Measurements from ENCODE around the gene KCNJ12. TPM values are rescaled to one million over a fixed set of nuclear protein-coding genes. Genes with fewer than 3 reads are reported as not detected.
"Not testable (repeated sequence)": the region's sequence is repeated elsewhere in the genome, so short reads cannot be mapped to it uniquely, and the experiment has no call there.

The KCNJ12 gene
- total and polyA plus RNA-seq, 12 donors = 0.39 to 3.9 (median 0.97) TPM

GRCh38 chr17:21454441-21454840 lies 78.3 kb downstream of the KCNJ12 start:
- 72 to 78% (median 74%) methylated on average over 4 of the region's 4 CpGs for WGBS, 4 donors
- peaks cover 4% of the 10 kb centered on the region for H3K27me3 ChIP-seq
- intact Hi-C loops (cut with DNase I) = no loop called here

GRCh38 chr17:21455761-21456160 lies 79.6 kb downstream of the KCNJ12 start:
- Histone ChIP-seq H3K27me3 (peaks cover 4% of the 10 kb centered on the region), H3K36me3 (replicated peaks in 1 of 2) (no peaks in the 10 kb centered on the region), H3K4me3 (no peak overlapping the region), H3K9me3 (replicated peaks in 1 of 3) (no peaks in the 10 kb centered on the region), H3K27ac (no peak overlapping the region), H3K4me1 (replicated peaks in 1 of 2) (peaks cover 3 to 5% of the 10 kb centered on the region in 2 donors)
- TF ChIP-seq POLR2A (IDR thresholded peaks at IDR 0.05) = no peak
- TF ChIP-seq, protein P1, sequence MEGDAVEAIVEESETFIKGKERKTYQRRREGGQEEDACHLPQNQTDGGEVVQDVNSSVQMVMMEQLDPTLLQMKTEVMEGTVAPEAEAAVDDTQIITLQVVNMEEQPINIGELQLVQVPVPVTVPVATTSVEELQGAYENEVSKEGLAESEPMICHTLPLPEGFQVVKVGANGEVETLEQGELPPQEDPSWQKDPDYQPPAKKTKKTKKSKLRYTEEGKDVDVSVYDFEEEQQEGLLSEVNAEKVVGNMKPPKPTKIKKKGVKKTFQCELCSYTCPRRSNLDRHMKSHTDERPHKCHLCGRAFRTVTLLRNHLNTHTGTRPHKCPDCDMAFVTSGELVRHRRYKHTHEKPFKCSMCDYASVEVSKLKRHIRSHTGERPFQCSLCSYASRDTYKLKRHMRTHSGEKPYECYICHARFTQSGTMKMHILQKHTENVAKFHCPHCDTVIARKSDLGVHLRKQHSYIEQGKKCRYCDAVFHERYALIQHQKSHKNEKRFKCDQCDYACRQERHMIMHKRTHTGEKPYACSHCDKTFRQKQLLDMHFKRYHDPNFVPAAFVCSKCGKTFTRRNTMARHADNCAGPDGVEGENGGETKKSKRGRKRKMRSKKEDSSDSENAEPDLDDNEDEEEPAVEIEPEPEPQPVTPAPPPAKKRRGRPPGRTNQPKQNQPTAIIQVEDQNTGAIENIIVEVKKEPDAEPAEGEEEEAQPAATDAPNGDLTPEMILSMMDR (IDR thresholded peaks at IDR 0.05) = no peak
- peak in 1 of 7 donors; percentile 43 for DNase-seq
- intact Hi-C loops (cut with DNase I) = loop anchor here in 1 of 2 donors (5.0 kb wide), 1 partner anchor 57 kb away; no protein-coding TSS in a partner anchor
- 75 to 86% (median 82%) methylated on average over 6 of the region's 6 CpGs for WGBS, 4 donors

More at GRCh38 chr17:21454441-21454840, 78.3 kb downstream of the KCNJ12 start:
- H3K4me1 ChIP-seq (replicated peaks in 1 of 2) = peaks cover 3 to 5% of the 10 kb centered on the region in 2 donors
- TF ChIP-seq, protein P1 (IDR thresholded peaks at IDR 0.05) = no peak
- no peak for TF ChIP-seq POLR2A (IDR thresholded peaks at IDR 0.05)
- DNase-seq = peak in 1 of 7 donors; percentile 18
- no peak overlapping the region for H3K27ac ChIP-seq
- no peaks in the 10 kb centered on the region for H3K36me3 ChIP-seq (replicated peaks in 1 of 2)
- H3K9me3 ChIP-seq (replicated peaks in 1 of 3) = no peaks in the 10 kb centered on the region
- H3K4me3 ChIP-seq = no peak overlapping the region

- not testable (repeated sequence) for H3K4me1 ChIP-seq (replicated peaks in 1 of 2); H3K27ac ChIP-seq; H3K9me3 ChIP-seq (replicated peaks in 1 of 3); H3K36me3 ChIP-seq (replicated peaks in 1 of 2); H3K4me3 ChIP-seq; DNase-seq; H3K27me3 ChIP-seq
- WGBS, 4 donors = 77 to 82% (median 77%) methylated on average over 5 of the region's 5 CpGs
- intact Hi-C loops (cut with DNase I) = loop anchor here in 1 of 2 donors (5.0 kb wide), 1 partner anchor 56 kb away; no protein-coding TSS in a partner anchor
Measured at GRCh38 chr17:21456449-21456848, 80.3 kb downstream of the KCNJ12 start.

DNA sequence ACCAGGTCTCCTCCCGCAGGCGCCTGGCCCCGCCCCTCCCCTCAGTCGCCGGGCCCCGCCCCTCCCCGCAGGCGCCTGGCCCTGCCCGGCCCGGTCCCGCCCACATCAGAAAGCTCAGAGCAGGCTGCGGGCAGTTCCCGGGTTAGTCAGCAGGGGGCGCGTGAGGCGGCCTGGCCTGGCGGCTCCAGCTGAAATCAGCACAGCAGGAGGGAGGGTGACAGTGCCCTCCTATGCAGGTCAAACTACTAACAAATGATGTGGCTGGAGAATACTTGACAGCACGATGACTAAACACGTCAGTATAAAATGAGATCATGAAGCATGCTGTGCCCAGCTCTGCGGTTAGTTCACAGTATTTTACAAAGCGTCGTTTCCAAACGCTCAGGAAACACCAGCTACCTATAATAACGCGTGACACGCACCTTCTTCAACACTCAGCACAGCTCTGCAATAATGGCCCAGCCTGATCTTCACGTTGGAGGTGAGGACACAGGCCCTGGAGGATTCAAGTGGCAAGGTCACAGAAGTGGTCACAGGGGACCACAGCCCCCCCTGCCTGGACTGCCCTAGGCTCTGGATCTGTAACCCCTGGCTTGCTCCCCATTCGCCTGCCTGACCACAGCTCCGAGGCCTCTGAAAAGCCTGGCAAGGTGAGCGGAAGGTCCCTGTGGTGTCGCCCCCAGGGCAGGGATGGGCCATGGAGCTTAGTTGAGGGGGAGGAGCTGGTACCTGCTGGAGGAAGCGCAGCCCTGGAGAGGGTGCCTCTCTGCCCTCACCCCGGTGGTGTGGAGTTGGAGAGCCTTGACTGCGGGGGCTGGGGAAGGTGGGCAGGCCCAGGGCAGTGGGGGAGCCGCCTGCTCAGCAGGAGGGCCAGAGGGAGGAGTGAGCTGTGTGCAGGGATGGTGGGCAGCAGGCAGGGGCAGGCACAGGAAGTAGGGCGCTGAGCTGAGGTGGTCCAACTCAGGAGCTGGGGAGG lies 81.2 kb downstream of the KCNJ12 start:
- Histone ChIP-seq H3K27me3 (no peaks in the 10 kb centered on the region), H3K4me1 (replicated peaks in 1 of 2) (peaks cover 3 to 4% of the 10 kb centered on the region in 2 donors), H3K4me3 (no peak overlapping the region), H3K36me3 (replicated peaks in 1 of 2) (no peaks in the 10 kb centered on the region), H3K27ac (no peak overlapping the region), H3K9me3 (replicated peaks in 1 of 3) (no peaks in the 10 kb centered on the region)
- intact Hi-C loops (cut with DNase I) = loop anchor here (2.0 to 5.0 kb wide), 2 partner anchors 55 kb away; no protein-coding TSS in a partner anchor
- TF ChIP-seq POLR2A (IDR thresholded peaks at IDR 0.05) = no peak
- TF ChIP-seq, protein P1 (IDR thresholded peaks at IDR 0.05) = peak; percentile 79 to 94 (median 88)
- peak; percentile 86 to 96 (median 93) for DNase-seq
- WGBS, 4 donors = 17 to 33% (median 26%) methylated on average over 19 to 36 of the region's 36 CpGs

All from adrenal gland (tissue), 12 donors.